Rectal smooth muscle tissue (tissue), 1 donor: Measurements from ENCODE around the gene IL6R.

Experiments
- H3K27ac ChIP-seq: one replicate; pipeline ENCODE4 v1.7.0; 2013; ENCODE audit warnings: low read depth, low read length, inconsistent platforms
- H3K27me3 ChIP-seq: one replicate; pipeline ENCODE4 v1.7.0; 2013; ENCODE audit warnings: low read length; ENCODE audit not compliant: control insufficient read depth, insufficient read depth
- H3K36me3 ChIP-seq: one replicate; pipeline ENCODE4 v1.7.0; 2013; ENCODE audit warnings: low read length; ENCODE audit not compliant: control insufficient read depth, insufficient read depth
- H3K4me1 ChIP-seq: one replicate; pipeline ENCODE4 v1.7.0; 2013; ENCODE audit warnings: low read length; ENCODE audit not compliant: control insufficient read depth, insufficient read depth
- H3K4me3 ChIP-seq: one replicate; pipeline ENCODE4 v1.7.0; 2013; ENCODE audit warnings: low read length
- H3K9ac ChIP-seq: one replicate; pipeline ENCODE4 v1.7.0; 2013; ENCODE audit warnings: low read length

IL6R gene

GRCh38 chr1:154468535-154469250, 63.5 kb downstream of the IL6R start:
- H3K27ac ChIP-seq: no peak overlapping the region
- H3K27me3 ChIP-seq: no peaks in the 10 kb centered on the region
- no peak overlapping the region for H3K4me3 ChIP-seq
- H3K36me3 ChIP-seq: peaks cover 9% of the 10 kb centered on the region
- no peaks in the 10 kb centered on the region for H3K4me1 ChIP-seq
- H3K9ac ChIP-seq: no peak overlapping the region

DNA sequence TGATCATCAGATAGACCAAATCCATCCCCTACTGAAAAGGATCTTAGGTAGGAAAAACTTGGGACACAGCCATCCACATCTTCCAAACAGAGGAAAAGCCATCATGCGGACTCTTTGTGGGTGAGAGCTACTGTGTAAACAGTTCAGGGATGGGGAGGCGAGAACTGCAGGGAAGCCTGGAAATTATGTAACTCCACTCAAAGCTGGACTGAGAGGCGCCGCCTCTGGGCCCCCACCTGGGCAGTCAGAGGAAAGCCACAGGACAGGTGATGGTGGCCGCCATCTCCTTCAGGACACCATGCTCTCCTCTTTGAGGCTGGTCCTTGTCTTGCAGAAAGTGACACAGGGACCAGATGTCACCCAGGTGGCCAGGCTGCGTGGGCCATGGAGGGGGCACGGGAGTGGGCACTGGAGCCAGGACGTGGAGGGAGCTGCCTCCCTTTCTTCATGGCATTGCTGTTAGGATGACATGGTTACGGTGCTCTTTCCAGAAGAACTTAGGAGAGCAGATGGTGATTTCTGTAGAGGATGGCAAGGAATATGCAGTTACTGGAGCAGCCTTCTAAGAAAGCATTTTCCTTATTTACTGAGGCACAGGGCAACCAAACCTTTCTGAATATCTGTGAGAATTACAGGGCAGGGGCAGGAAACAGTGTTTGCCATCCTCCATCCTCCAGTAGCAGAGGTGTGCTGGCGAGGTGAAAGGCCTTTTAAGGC, 64.9 kb downstream of the IL6R start:
- no peak overlapping the region for H3K27ac ChIP-seq
- no peak overlapping the region for H3K4me3 ChIP-seq
- H3K36me3 ChIP-seq: peaks cover 8% of the 10 kb centered on the region
- no peaks in the 10 kb centered on the region for H3K27me3 ChIP-seq
- no peaks in the 10 kb centered on the region for H3K4me1 ChIP-seq
- no peak overlapping the region for H3K9ac ChIP-seq

GRCh38 chr1:154471304-154471703, 66.2 kb downstream of the IL6R start:
- no peaks in the 10 kb centered on the region for H3K36me3 ChIP-seq
- no peak overlapping the region for H3K4me3 ChIP-seq
- no peak overlapping the region for H3K27ac ChIP-seq
- H3K27me3 ChIP-seq: no peaks in the 10 kb centered on the region
- H3K9ac ChIP-seq: no peak overlapping the region
- H3K4me1 ChIP-seq: no peaks in the 10 kb centered on the region

GRCh38 chr1:154474802-154475201, 69.7 kb downstream of the IL6R start:
- Histone ChIP-seq H3K9ac (no peak overlapping the region), H3K4me3 (no peak overlapping the region), H3K27ac (no peak overlapping the region), H3K36me3 (no peaks in the 10 kb centered on the region), H3K27me3 (no peaks in the 10 kb centered on the region), H3K4me1 (no peaks in the 10 kb centered on the region)

- Histone ChIP-seq H3K4me3 (no peak overlapping the region), H3K36me3 (no peaks in the 10 kb centered on the region), H3K4me1 (no peaks in the 10 kb centered on the region), H3K27ac (no peak overlapping the region), H3K27me3 (no peaks in the 10 kb centered on the region), H3K9ac (no peak overlapping the region)
Observed at GRCh38 chr1:154476791-154477190, 71.6 kb downstream of the IL6R start.

DNA sequence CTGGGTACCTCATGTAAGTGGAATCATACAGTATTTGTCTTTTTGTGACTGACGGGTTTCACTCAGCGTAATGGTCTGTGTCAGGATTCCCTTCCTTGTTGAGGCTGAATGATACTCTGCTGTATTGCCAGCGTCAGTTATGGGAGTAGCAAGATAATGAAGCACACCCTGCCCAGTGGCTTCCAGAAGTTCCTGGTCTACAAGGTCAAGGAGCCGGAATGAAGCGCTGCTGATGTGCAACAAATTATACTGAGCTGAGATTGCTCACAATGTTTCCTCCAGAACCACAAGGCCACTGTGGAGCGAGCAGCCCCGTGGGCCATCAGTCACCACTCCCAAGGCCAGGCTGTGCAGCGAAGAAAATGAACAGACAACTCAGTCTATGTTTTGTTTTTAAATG, 72.9 kb downstream of the IL6R start:
- Histone ChIP-seq H3K4me1 (no peaks in the 10 kb centered on the region), H3K9ac (no peak overlapping the region), H3K27me3 (no peaks in the 10 kb centered on the region), H3K36me3 (no peaks in the 10 kb centered on the region), H3K4me3 (no peak overlapping the region), H3K27ac (no peak overlapping the region)

- H3K36me3 ChIP-seq: no peaks in the 10 kb centered on the region
- H3K9ac ChIP-seq: no peak overlapping the region
- H3K4me1 ChIP-seq: no peaks in the 10 kb centered on the region
- no peak overlapping the region for H3K27ac ChIP-seq
- H3K27me3 ChIP-seq: no peaks in the 10 kb centered on the region
- H3K4me3 ChIP-seq: no peak overlapping the region
Observed at GRCh38 chr1:154478639-154479038, 73.5 kb downstream of the IL6R start.

GRCh38 chr1:154479764-154480421, 74.8 kb downstream of the IL6R start:
- Histone ChIP-seq H3K4me1 (no peaks in the 10 kb centered on the region), H3K36me3 (no peaks in the 10 kb centered on the region), H3K4me3 (no peak overlapping the region), H3K27me3 (no peaks in the 10 kb centered on the region), H3K27ac (no peak overlapping the region), H3K9ac (no peak overlapping the region)

DNA sequence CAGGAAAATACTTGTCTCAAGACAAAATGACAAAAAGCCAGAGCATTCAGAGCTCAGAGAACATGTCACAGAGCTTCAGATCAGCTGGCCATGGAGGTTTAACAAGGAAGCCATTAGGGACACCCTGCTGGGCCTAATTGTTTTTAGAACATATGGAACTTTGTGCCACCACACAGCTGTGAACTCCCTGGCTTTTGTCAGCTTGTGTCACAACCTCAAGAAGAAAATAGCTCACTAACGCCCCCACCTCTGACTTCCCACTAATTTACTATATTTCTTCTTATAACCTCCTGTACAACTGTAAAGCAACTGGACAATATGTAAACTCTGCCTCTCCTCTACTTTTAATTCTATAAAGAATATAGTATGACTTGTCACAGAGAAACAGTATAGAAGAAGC, 75.9 kb downstream of the IL6R start:
- Histone ChIP-seq H3K4me1 (no peaks in the 10 kb centered on the region), H3K9ac (no peak overlapping the region), H3K27ac (no peak overlapping the region), H3K36me3 (no peaks in the 10 kb centered on the region), H3K27me3 (no peaks in the 10 kb centered on the region), H3K4me3 (no peak overlapping the region)

DNA sequence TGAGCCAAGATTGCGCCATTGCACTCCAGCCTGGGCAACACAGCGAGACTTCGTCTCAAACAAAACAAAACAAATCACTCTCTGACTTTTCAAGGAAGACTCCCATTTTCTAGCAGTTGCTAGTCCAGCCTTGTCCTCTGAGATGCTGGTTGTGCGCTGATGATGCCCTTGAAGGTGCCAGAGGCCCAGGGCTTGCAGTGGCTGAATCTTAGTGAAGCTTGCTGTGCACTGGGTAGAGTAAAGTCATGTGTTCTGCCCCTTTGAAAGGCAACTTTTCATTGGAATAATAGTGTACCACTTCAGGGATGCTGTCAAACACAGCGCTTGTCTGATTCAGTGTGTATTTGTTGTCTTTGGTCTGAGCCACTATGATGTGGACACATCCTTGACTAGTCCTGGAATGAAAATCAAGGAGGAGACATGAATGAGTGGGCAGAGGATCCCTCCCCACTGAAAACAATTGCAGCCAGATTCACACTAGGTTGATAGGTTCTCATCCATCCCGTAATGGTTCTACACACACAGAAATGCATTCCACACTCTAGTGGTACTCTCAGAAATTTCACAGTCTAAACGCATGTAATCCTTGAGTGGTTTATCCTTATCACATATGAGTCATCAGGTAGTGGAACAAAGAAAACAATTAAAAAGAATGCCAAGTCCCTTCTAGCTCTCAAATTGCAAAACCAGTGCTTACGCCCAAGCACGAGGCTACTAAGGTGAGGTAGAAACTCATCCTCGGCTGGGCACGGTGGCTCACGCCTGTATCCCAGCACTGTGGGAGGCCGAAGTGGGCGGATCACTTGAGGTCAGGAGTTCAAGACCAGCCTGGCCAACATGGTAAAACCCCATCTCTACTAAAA, 79.0 kb downstream of the IL6R start:
- H3K9ac ChIP-seq: no peak overlapping the region
- H3K27ac ChIP-seq: no peak overlapping the region
- H3K4me1 ChIP-seq: no peaks in the 10 kb centered on the region
- H3K4me3 ChIP-seq: no peak overlapping the region
- no peaks in the 10 kb centered on the region for H3K36me3 ChIP-seq
- H3K27me3 ChIP-seq: no peaks in the 10 kb centered on the region

GRCh38 chr1:154485106-154485505, 80.0 kb downstream of the IL6R start:
- H3K27ac ChIP-seq: no peak overlapping the region
- no peaks in the 10 kb centered on the region for H3K36me3 ChIP-seq
- no peak overlapping the region for H3K4me3 ChIP-seq
- H3K4me1 ChIP-seq: no peaks in the 10 kb centered on the region
- no peaks in the 10 kb centered on the region for H3K27me3 ChIP-seq
- H3K9ac ChIP-seq: no peak overlapping the region

DNA sequence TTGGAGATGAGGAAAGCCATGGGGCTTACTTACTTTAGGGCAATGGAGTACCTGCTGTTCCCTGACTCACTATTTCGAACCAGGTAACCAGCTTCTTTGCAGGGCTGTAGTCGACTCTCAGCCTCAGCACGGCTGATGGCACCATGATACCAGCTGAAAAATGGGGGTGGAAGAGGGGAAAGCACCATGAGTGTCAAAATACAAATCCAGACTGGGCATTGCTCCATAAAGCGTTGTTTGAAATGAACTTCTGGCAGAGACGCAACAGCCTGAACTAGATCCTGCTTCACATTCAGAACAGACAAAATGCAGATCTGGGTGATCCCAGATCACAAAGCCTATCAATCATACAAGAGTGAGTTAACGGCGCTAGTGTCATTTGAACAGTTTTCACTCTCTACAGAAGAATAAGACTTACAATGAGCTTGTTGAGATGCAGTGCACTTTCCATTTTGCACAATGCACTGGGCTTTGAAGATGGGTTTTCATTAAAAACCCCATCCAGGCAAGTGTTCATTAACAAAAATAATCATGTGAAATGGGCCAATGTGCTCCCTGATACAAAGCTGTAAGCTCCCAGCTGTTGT, 80.9 kb downstream of the IL6R start:
- no peak overlapping the region for H3K9ac ChIP-seq
- H3K27me3 ChIP-seq: no peaks in the 10 kb centered on the region
- no peaks in the 10 kb centered on the region for H3K36me3 ChIP-seq
- H3K27ac ChIP-seq: no peak overlapping the region
- no peaks in the 10 kb centered on the region for H3K4me1 ChIP-seq
- H3K4me3 ChIP-seq: no peak overlapping the region
